Activated naive CD4-positive, alpha-beta T cell treated with anti-CD3 and anti-CD28 coated beads, Interleukin-2, amount 10 ng/mL, durations not matched to agents 7 days and 5 days (primary cell): ENCODE measurements around the gene RAPGEF2.
A peak's percentile ranks its signal among the peaks of the same experiment; 100 is the strongest.

Experiments
- CTCF ChIA-PET: fragments of 350-600 bp; sonication (Branson Sonifier 250); formaldehyde crosslinking; loops from one replicate; lab custom pipeline; 2021; ENCODE audit warnings: antibody characterized with exemption; lab: Charles Lee
- DNase-seq: peaks from one replicate; pipeline ENCODE4 v3.0.0-alpha.2; 2020
- H3K27ac Mint-ChIP-seq: one replicate; pipeline ENCODE4 v1.8.0; 2021; ENCODE audit warnings: mild to moderate bottlenecking, moderate library complexity, mixed read lengths
- H3K27me3 Mint-ChIP-seq: one replicate; pipeline ENCODE4 v1.8.0; 2021; ENCODE audit warnings: mild to moderate bottlenecking, mixed read lengths
- H3K36me3 Mint-ChIP-seq: one replicate; pipeline ENCODE4 v1.8.0; 2021; ENCODE audit warnings: mixed read lengths
- H3K4me1 Mint-ChIP-seq: one replicate; pipeline ENCODE4 v1.8.0; 2021; ENCODE audit warnings: mixed read lengths
- H3K4me3 Mint-ChIP-seq: one replicate; pipeline ENCODE4 v1.8.0; 2021; ENCODE audit warnings: mild to moderate bottlenecking, moderate library complexity, mixed read lengths
- H3K9me3 Mint-ChIP-seq: one replicate; pipeline ENCODE4 v1.8.0; 2021; ENCODE audit warnings: mixed read lengths

The RAPGEF2 gene

DNA sequence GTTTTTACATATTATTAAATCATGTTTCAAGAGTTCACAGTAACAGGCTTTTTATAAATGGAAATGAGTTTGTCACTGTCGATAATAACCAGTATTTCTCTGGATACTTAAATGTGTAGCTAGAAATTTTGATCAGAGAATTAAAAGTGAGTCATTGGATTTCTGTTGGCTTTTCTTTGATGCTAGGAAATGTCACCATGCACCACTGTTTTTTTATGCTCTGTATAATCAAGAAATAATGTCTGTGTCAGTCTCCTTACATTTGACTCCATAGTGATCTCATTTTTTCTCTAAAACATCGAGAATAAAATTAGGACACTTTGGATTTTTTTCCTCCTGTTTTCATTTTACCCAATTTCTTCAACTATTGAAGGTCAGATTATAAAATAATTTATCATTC is 234.2 kb downstream of the RAPGEF2 start:
- no peak overlapping the region for H3K27ac Mint-ChIP-seq
- H3K36me3 Mint-ChIP-seq, result peaks cover 23% of the 10 kb centered on the region
- no peak for DNase-seq
- H3K4me1 Mint-ChIP-seq, result no peaks in the 10 kb centered on the region
- CTCF ChIA-PET, result no interaction called here
- no peaks in the 10 kb centered on the region for H3K27me3 Mint-ChIP-seq
- H3K4me3 Mint-ChIP-seq, result no peak overlapping the region
- H3K9me3 Mint-ChIP-seq, result no peaks in the 10 kb centered on the region

- H3K36me3 Mint-ChIP-seq, result peaks cover 32% of the 10 kb centered on the region
- H3K4me3 Mint-ChIP-seq, result no peak overlapping the region
- no peaks in the 10 kb centered on the region for H3K9me3 Mint-ChIP-seq
- no peak for DNase-seq
- no peaks in the 10 kb centered on the region for H3K4me1 Mint-ChIP-seq
- H3K27me3 Mint-ChIP-seq, result no peaks in the 10 kb centered on the region
- no peak overlapping the region for H3K27ac Mint-ChIP-seq
- CTCF ChIA-PET, result no interaction called here
These were observed 238.6 kb downstream of the RAPGEF2 start for GRCh38 chr4:159341522-159341921.

DNA sequence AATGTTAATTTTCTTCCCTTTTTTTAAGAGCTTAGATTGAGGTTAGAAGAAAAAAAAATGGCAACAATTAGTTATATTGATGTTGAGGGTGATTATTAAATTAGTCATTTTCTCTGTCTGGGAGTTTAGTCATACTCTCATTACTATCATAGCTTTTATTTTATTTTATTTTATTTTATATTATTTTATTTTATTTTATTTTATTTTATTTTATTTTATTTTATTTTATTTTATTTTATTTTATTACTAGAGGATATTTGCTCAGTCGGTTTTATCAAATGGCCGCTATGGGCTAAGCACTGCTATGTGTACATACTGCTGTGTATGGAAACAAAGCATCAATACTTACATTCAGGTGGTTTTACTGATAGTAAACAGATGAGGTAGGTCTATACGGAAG is 239.5 kb downstream of the RAPGEF2 start:
- peaks cover 32% of the 10 kb centered on the region for H3K36me3 Mint-ChIP-seq
- CTCF ChIA-PET, result no interaction called here

DNA sequence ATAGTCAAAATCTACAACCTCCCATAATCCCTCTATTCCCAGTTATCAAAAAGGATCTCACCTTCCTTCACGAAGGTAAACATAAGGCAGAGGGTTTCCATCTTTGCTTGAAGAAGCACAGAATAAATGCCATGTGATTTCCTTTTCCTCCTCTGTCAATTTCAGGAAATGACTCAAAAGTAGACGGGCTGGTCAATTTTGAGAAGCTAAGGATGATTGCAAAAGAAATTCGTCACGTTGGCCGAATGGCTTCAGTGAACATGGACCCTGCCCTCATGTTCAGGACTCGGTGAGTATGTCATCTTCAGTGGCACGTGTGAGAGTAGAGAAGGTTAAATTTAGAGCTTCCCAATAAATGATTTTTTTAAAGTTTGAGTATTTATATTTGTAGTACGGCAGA is 240.2 kb downstream of the RAPGEF2 start:
- Mint-ChIP-seq H3K4me1 (no peaks in the 10 kb centered on the region), H3K27me3 (no peaks in the 10 kb centered on the region), H3K36me3 (peaks cover 32% of the 10 kb centered on the region), H3K4me3 (no peak overlapping the region), H3K27ac (no peak overlapping the region), H3K9me3 (no peaks in the 10 kb centered on the region)
- no peak for DNase-seq
- CTCF ChIA-PET, result no interaction called here

More for the DNA sequence above, 239.5 kb downstream of the RAPGEF2 start:
- Mint-ChIP-seq H3K4me1 (no peaks in the 10 kb centered on the region), H3K27me3 (no peaks in the 10 kb centered on the region), H3K4me3 (no peak overlapping the region), H3K27ac (no peak overlapping the region), H3K9me3 (no peaks in the 10 kb centered on the region)
- no peak for DNase-seq

DNA sequence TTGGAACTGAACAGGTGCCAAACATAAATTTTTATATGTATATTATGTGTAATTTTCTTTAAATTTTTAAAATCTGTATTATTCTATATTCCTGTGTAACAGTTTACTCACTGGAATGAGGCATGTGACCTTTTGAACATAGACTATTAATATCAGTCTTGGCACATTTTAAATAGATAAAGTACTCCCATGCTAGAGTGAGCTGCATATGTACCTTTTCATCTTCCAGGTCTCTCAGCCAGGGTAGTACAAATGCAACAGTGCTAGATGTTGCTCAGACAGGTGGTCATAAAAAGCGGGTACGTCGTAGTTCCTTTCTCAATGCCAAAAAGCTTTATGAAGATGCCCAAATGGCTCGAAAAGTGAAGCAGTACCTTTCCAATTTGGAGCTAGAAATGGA is 242.0 kb downstream of the RAPGEF2 start:
- CTCF ChIA-PET, result interaction anchor here (0.6 kb wide), 1 partner anchor 78 kb away, joined by 5 read pairs; no protein-coding TSS in a partner anchor
- Mint-ChIP-seq H3K9me3 (no peaks in the 10 kb centered on the region), H3K27ac (no peak overlapping the region), H3K36me3 (peaks cover 25% of the 10 kb centered on the region), H3K4me3 (no peak overlapping the region), H3K4me1 (no peaks in the 10 kb centered on the region), H3K27me3 (no peaks in the 10 kb centered on the region)
- DNase-seq, result no peak

DNA sequence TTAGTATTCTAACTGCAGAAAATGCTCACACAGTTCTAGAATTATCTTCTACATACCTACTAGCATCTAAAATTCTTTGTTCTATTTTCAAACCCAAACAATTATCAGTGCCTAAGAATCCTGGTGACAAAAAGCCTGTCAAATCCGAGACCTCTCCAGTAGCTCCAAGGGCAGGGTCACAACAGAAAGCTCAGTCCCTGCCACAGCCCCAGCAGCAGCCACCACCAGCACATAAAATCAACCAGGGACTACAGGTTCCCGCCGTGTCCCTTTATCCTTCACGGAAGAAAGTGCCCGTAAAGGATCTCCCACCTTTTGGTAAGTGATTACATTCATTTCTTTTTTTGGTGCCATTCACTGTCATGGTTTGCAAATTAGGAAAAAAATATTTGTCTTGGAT is 243.8 kb downstream of the RAPGEF2 start:
- CTCF ChIA-PET, result no interaction called here
- Mint-ChIP-seq H3K9me3 (no peaks in the 10 kb centered on the region), H3K4me3 (no peak overlapping the region), H3K36me3 (peaks cover 27% of the 10 kb centered on the region), H3K27ac (no peak overlapping the region), H3K27me3 (no peaks in the 10 kb centered on the region), H3K4me1 (no peaks in the 10 kb centered on the region)
- no peak for DNase-seq

GRCh38 chr4:159347813-159348212 is 244.9 kb downstream of the RAPGEF2 start:
- Mint-ChIP-seq H3K27ac (no peak overlapping the region), H3K9me3 (no peaks in the 10 kb centered on the region), H3K4me1 (no peaks in the 10 kb centered on the region), H3K4me3 (no peak overlapping the region), H3K36me3 (peaks cover 19% of the 10 kb centered on the region), H3K27me3 (no peaks in the 10 kb centered on the region)
- DNase-seq, result no peak
- CTCF ChIA-PET, result no interaction called here

- CTCF ChIA-PET, result no interaction called here
- H3K27ac Mint-ChIP-seq, result peak overlapping the region; percentile 1
- DNase-seq, result no peak
- no peaks in the 10 kb centered on the region for H3K27me3 Mint-ChIP-seq
- H3K36me3 Mint-ChIP-seq, result peaks cover 16% of the 10 kb centered on the region
- H3K4me3 Mint-ChIP-seq, result no peak overlapping the region
- no peaks in the 10 kb centered on the region for H3K9me3 Mint-ChIP-seq
- no peaks in the 10 kb centered on the region for H3K4me1 Mint-ChIP-seq
These were observed 246.5 kb downstream of the RAPGEF2 start for GRCh38 chr4:159349332-159349731.

DNA sequence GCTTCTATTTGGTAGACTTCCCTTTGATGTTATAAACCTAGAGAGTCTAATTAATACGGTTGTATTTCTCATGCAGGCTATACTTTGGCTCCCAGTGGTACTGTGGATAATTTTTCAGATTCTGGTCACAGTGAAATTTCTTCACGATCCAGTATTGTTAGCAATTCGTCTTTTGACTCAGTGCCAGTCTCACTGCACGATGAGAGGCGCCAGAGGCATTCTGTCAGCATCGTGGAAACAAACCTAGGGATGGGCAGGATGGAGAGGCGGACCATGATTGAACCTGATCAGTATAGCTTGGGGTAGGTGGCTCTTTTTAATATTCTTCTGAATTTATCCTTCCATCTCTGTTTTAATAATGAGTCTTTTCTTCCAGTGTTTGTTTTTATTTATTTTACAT is 249.7 kb downstream of the RAPGEF2 start:
- H3K27ac Mint-ChIP-seq, result no peak overlapping the region
- H3K36me3 Mint-ChIP-seq, result peaks cover 24% of the 10 kb centered on the region
- H3K27me3 Mint-ChIP-seq, result no peaks in the 10 kb centered on the region
- CTCF ChIA-PET, result no interaction called here
- no peaks in the 10 kb centered on the region for H3K9me3 Mint-ChIP-seq
- no peak for DNase-seq
- H3K4me1 Mint-ChIP-seq, result no peaks in the 10 kb centered on the region
- H3K4me3 Mint-ChIP-seq, result no peak overlapping the region

- no peak overlapping the region for H3K4me3 Mint-ChIP-seq
- no peaks in the 10 kb centered on the region for H3K27me3 Mint-ChIP-seq
- H3K9me3 Mint-ChIP-seq, result no peaks in the 10 kb centered on the region
- CTCF ChIA-PET, result no interaction called here
- no peak overlapping the region for H3K27ac Mint-ChIP-seq
- DNase-seq, result no peak
- no peaks in the 10 kb centered on the region for H3K4me1 Mint-ChIP-seq
- H3K36me3 Mint-ChIP-seq, result peaks cover 24% of the 10 kb centered on the region
These were observed 250.7 kb downstream of the RAPGEF2 start for GRCh38 chr4:159353422-159354116.

GRCh38 chr4:159355466-159355865 is 252.6 kb downstream of the RAPGEF2 start:
- H3K4me1 Mint-ChIP-seq, result no peaks in the 10 kb centered on the region
- H3K9me3 Mint-ChIP-seq, result no peaks in the 10 kb centered on the region
- no peak overlapping the region for H3K27ac Mint-ChIP-seq
- no peak overlapping the region for H3K4me3 Mint-ChIP-seq
- peaks cover 28% of the 10 kb centered on the region for H3K36me3 Mint-ChIP-seq
- CTCF ChIA-PET, result no interaction called here
- DNase-seq, result no peak
- no peaks in the 10 kb centered on the region for H3K27me3 Mint-ChIP-seq

- H3K27ac Mint-ChIP-seq, result no peak overlapping the region
- DNase-seq, result no peak
- no peaks in the 10 kb centered on the region for H3K4me1 Mint-ChIP-seq
- H3K4me3 Mint-ChIP-seq, result no peak overlapping the region
- CTCF ChIA-PET, result no interaction called here
- peaks cover 26% of the 10 kb centered on the region for H3K36me3 Mint-ChIP-seq
- H3K27me3 Mint-ChIP-seq, result no peaks in the 10 kb centered on the region
- no peaks in the 10 kb centered on the region for H3K9me3 Mint-ChIP-seq
These were observed 254.5 kb downstream of the RAPGEF2 start for GRCh38 chr4:159357350-159357749.

- H3K27me3 Mint-ChIP-seq, result no peaks in the 10 kb centered on the region
- DNase-seq, result no peak
- CTCF ChIA-PET, result no interaction called here
- H3K36me3 Mint-ChIP-seq, result peaks cover 26% of the 10 kb centered on the region
- no peak overlapping the region for H3K27ac Mint-ChIP-seq
- no peak overlapping the region for H3K4me3 Mint-ChIP-seq
- H3K4me1 Mint-ChIP-seq, result no peaks in the 10 kb centered on the region
- no peaks in the 10 kb centered on the region for H3K9me3 Mint-ChIP-seq
These were observed 255.3 kb downstream of the RAPGEF2 start for GRCh38 chr4:159358226-159358625.

GRCh38 chr4:159360549-159360948 is 257.7 kb downstream of the RAPGEF2 start:
- H3K27ac Mint-ChIP-seq, result no peak overlapping the region
- CTCF ChIA-PET, result no interaction called here
- no peaks in the 10 kb centered on the region for H3K4me1 Mint-ChIP-seq
- H3K4me3 Mint-ChIP-seq, result no peak overlapping the region
- H3K27me3 Mint-ChIP-seq, result no peaks in the 10 kb centered on the region
- DNase-seq, result no peak
- H3K36me3 Mint-ChIP-seq, result peaks cover 13% of the 10 kb centered on the region
- no peaks in the 10 kb centered on the region for H3K9me3 Mint-ChIP-seq

- CTCF ChIA-PET, result no interaction called here
- Mint-ChIP-seq H3K4me1 (no peaks in the 10 kb centered on the region), H3K27ac (no peak overlapping the region), H3K27me3 (peaks cover 4% of the 10 kb centered on the region), H3K36me3 (peaks cover 8% of the 10 kb centered on the region), H3K4me3 (no peak overlapping the region), H3K9me3 (no peaks in the 10 kb centered on the region)
- DNase-seq, result no peak
These were observed 260.5 kb downstream of the RAPGEF2 start for GRCh38 chr4:159363361-159363760.
